Measurements from ENCODE around the gene CD80.

GRCh38 chr3:119555309-119555735, 4.1 kb downstream of the CD80 start:
- TF ChIP-seq SPI1 (IDR thresholded peaks at IDR 0.05; ENCODE audit: low read depth, low read length) (peak; percentile 42), POLR2A (IDR thresholded peaks at IDR 0.05; ENCODE audit: low read depth, low read length) (peak; percentile 72)
